Endothelial cell of umbilical vein (primary cell): ENCODE results near the gene ERCC8. TPM values are rescaled to one million over a fixed set of nuclear protein-coding genes. Genes with fewer than 3 reads are reported as not detected.

Source experiments
- BruUV-seq: library from RNA; stranded (reverse); fragments of 400-500 nt; replicated peaks from 2 replicates; lab custom pipeline; 2021; lab: Mats Ljungman, UMichigan
- CTCF ChIA-PET: fragments of 300-600, 350-600 bp; sonication (Branson Sonifier 250); formaldehyde crosslinking; loops from one replicate; lab custom pipeline; 2021; ENCODE audit warnings: antibody characterized with exemption, inconsistent platforms; lab: Charles Lee
- POLR2A ChIA-PET: fragments of 300-600, 350-600 bp; sonication (Branson Sonifier 250); formaldehyde crosslinking; loops from one replicate; lab custom pipeline; 2021; ENCODE audit warnings: antibody characterized with exemption, inconsistent platforms; lab: Charles Lee
- DNase-seq: peaks from one replicate; pipeline ENCODE4 v3.0.0-alpha.2; 2011; ENCODE audit warnings: low read depth, low spot score
- FAIRE-seq: peaks from 2 replicates; lab custom pipeline; 2011; peaks lifted over from hg19 to GRCh38; lab: Jason Lieb, UNC
- H2AFZ ChIP-seq: 2 replicates; pipeline ENCODE4 v1.6.0; 2012; ENCODE audit warnings: low read depth, low read length, control low read depth, inconsistent platforms
- H3K27ac ChIP-seq: 2 replicates; pipeline ENCODE4 v1.5.1; 2011; ENCODE audit warnings: low read depth, mild to moderate bottlenecking, control low read depth, low read length, moderate library complexity; ENCODE audit not compliant: insufficient read depth
- H3K27me3 ChIP-seq, 2 experiments: 2 replicates each; pipeline versions ENCODE4 v1.6.0 to v1.6.1; 2011; ENCODE audit warnings: low read length in 2 of 2, mixed read lengths in 1 of 2; ENCODE audit not compliant: control insufficient read depth in 2 of 2, insufficient read depth in 2 of 2
- H3K36me3 ChIP-seq, 2 experiments: 2 replicates in 1 of 2; 3 replicates in 1 of 2; pipeline ENCODE4 v1.5.1; 2011; ENCODE audit warnings: low read length in 2 of 2, mild to moderate bottlenecking in 1 of 2, moderate library complexity in 1 of 2; ENCODE audit not compliant: control insufficient read depth in 2 of 2, insufficient read depth in 2 of 2; ENCODE audit errors: extremely low read depth in 1 of 2
- H3K4me1 ChIP-seq: 3 replicates; pipeline ENCODE4 v1.5.1; 2011; ENCODE audit warnings: mild to moderate bottlenecking, low read length; ENCODE audit not compliant: control insufficient read depth, insufficient read depth; ENCODE audit errors: extremely low read depth
- H3K4me2 ChIP-seq: 2 replicates; pipeline ENCODE4 v1.6.1; 2011; ENCODE audit warnings: low read length, control low read depth, mixed read lengths; ENCODE audit not compliant: insufficient read depth
- H3K4me3 ChIP-seq, 3 experiments: fragments of 200-600 bp in 1 of 3; sonication (generic), shearing (Covaris generic) in 1 of 3; replicated peaks in 1 of 3; 2 replicates each; pipeline ENCODE4 v1.5.1; 2011 to 2016; ENCODE audit warnings: control low read depth in 3 of 3, low read length in 3 of 3, mild to moderate bottlenecking in 2 of 3, inconsistent platforms in 1 of 3, low read depth in 1 of 3, moderate library complexity in 1 of 3; ENCODE audit not compliant: insufficient read depth in 1 of 3
- H3K79me2 ChIP-seq: 2 replicates; pipeline ENCODE4 v1.6.0; 2012; ENCODE audit warnings: low read length, inconsistent platforms; ENCODE audit not compliant: control insufficient read depth, insufficient read depth
- H3K9ac ChIP-seq: replicated peaks from 2 replicates; pipeline ENCODE3; 2011; ENCODE audit warnings: low read length, control low read depth; ENCODE audit not compliant: insufficient read depth; ENCODE audit errors: extremely low read depth
- H3K9me1 ChIP-seq: replicated peaks from 3 replicates; pipeline ENCODE4 v1.6.0; 2011; ENCODE audit warnings: mild to moderate bottlenecking, low read length; ENCODE audit not compliant: control insufficient read depth, insufficient read depth; ENCODE audit errors: extremely low read depth
- H3K9me3 ChIP-seq: replicated peaks from 2 replicates; pipeline ENCODE4 v1.5.1; 2012; ENCODE audit warnings: low read length, inconsistent platforms; ENCODE audit not compliant: control insufficient read depth, insufficient read depth
- H4K20me1 ChIP-seq: replicated peaks from 2 replicates; pipeline ENCODE3; 2011; ENCODE audit warnings: mild to moderate bottlenecking, low read length; ENCODE audit not compliant: control insufficient read depth, insufficient read depth; ENCODE audit errors: extremely low read depth
- EZH2 ChIP-seq: IDR thresholded peaks from 2 replicates; pipeline ENCODE4 v1.6.1; 2012; ENCODE audit warnings: borderline replicate concordance, low read depth, mild to moderate bottlenecking, moderate library complexity, low read length, inconsistent platforms; ENCODE audit not compliant: severe bottlenecking
- FOS ChIP-seq: IDR thresholded peaks from 2 replicates; pipeline ENCODE4 v1.6.1; 2011; ENCODE audit warnings: mild to moderate bottlenecking, low read length, moderate library complexity, borderline replicate concordance; ENCODE audit not compliant: insufficient read depth
- GATA2 ChIP-seq: IDR thresholded peaks from 2 replicates; pipeline ENCODE4 v1.7.0; 2011; ENCODE audit warnings: low read depth, mild to moderate bottlenecking, moderate library complexity, mixed read lengths, low read length; ENCODE audit not compliant: insufficient read length, insufficient read depth
- JUN ChIP-seq: IDR thresholded peaks from 2 replicates; pipeline ENCODE4 v1.6.1; 2011; ENCODE audit warnings: borderline replicate concordance, low read depth; ENCODE audit not compliant: insufficient read length, insufficient read depth
- MYC ChIP-seq: IDR thresholded peaks from one replicate; pipeline ENCODE4 v1.6.1; 2011; ENCODE audit warnings: mild to moderate bottlenecking, low read depth, low read length
- POLR2A ChIP-seq: IDR thresholded peaks from 2 replicates; pipeline ENCODE4 v1.6.1; 2012; ENCODE audit warnings: low read depth, mild to moderate bottlenecking, control low read depth, low read length
- POLR2AphosphoS5 ChIP-seq: IDR thresholded peaks from 2 replicates; pipeline ENCODE4 v1.6.1; 2012; ENCODE audit warnings: low read depth, mild to moderate bottlenecking, control low read depth, low read length, moderate library complexity; ENCODE audit not compliant: insufficient read depth
- dilution Hi-C: fragments of 300-500 bp; cut with MboI; formaldehyde crosslinking; loops from one replicate; pipeline ENCODE4 v1.15.0; 2019; ENCODE audit warnings: low sequenced_read_pairs; ENCODE audit not compliant: extremely low pct_ligation_motif_present
- intact Hi-C: fragments of 100-400 bp; cut with micrococcal nuclease; formaldehyde crosslinking; loops from one replicate; pipeline ENCODE4 v1.10.0; 2022
- polyA plus RNA-seq, 4 experiments: library from polyadenylated mRNA; depleted of rRNA in 3 of 4; stranded (reverse) in 3 of 4; unstranded in 1 of 4; fragments of >200 nt; gene quantifications; 2 replicates each; pipeline versions ENCODE4 v1.2.1 to v1.2.3, GENCODE V29; 2011 to 2012; ENCODE audit warnings: missing spikeins in 1 of 4
- total RNA-seq: library from RNA; stranded (reverse); gene quantifications from 2 replicates; pipeline ENCODE4 v1.2.3, GENCODE V29; 2021
- TF ChIP-seq, protein P1 (sequence below): IDR thresholded peaks from 2 replicates; pipeline ENCODE4 v1.6.1; 2011; ENCODE audit not compliant: insufficient read depth, insufficient read length
- TF ChIP-seq, protein P2 (sequence below), 2 donors: IDR thresholded peaks; 1 replicate in 1 of 2; 2 replicates in 1 of 2; pipeline ENCODE4 v1.5.1; 2011; ENCODE audit warnings: low read length in 2 of 2, mild to moderate bottlenecking in 2 of 2, moderate library complexity in 2 of 2, control low read depth in 1 of 2, inconsistent platforms in 1 of 2, low read depth in 1 of 2; ENCODE audit not compliant: insufficient read depth in 1 of 2; ENCODE audit errors: extremely low read depth in 1 of 2

The ERCC8 gene
- total and polyA plus RNA-seq, 2 donors (not counting 3 experiments of a cell fraction or from before 2014, with no cell fraction given), result 10.4 to 11.8 TPM

DNA sequence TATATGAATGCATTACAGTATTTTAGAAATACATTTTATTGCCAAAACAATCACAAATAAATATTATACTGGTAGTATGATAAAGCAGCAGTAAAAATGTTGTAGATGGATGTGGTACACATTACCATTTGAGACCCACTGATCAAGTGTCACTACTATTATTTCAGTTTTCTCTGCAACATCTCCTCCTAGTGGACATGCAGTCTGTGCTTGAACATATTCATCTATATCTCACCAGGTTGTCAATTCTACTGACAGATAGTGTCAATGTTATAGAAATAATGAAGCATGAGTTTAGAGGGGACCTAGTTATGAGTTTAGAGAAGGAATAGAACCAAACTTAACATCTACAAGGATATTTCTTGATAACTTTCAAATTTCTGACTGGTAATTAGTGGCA is 61.6 kb downstream of the ERCC8 start:
- intact Hi-C loops, result loop anchor here (5.0 kb wide), 1 partner anchor 206 kb away; no protein-coding TSS in a partner anchor
- Histone ChIP-seq H3K27ac (no peak overlapping the region), H3K27me3 (no peaks in the 10 kb centered on the region), H2AFZ (no peak overlapping the region), H3K4me3 (no peak overlapping the region), H3K4me1 (no peaks in the 10 kb centered on the region), H4K20me1 (no peaks in the 10 kb centered on the region), H3K9me3 (no peaks in the 10 kb centered on the region), H3K79me2 (no peaks in the 10 kb centered on the region), H3K9ac (no peak overlapping the region), H3K9me1 (no peaks in the 10 kb centered on the region), H3K36me3 (no peaks in the 10 kb centered on the region), H3K4me2 (no peak overlapping the region)
- POLR2A ChIA-PET, result no interaction called here
- BruUV-seq, result no TSS peak
- TF ChIP-seq POLR2A (no peak), JUN (no peak), GATA2 (no peak)
- TF ChIP-seq, protein P1, sequence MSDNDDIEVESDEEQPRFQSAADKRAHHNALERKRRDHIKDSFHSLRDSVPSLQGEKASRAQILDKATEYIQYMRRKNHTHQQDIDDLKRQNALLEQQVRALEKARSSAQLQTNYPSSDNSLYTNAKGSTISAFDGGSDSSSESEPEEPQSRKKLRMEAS, result no peak
- TF ChIP-seq, protein P2, sequence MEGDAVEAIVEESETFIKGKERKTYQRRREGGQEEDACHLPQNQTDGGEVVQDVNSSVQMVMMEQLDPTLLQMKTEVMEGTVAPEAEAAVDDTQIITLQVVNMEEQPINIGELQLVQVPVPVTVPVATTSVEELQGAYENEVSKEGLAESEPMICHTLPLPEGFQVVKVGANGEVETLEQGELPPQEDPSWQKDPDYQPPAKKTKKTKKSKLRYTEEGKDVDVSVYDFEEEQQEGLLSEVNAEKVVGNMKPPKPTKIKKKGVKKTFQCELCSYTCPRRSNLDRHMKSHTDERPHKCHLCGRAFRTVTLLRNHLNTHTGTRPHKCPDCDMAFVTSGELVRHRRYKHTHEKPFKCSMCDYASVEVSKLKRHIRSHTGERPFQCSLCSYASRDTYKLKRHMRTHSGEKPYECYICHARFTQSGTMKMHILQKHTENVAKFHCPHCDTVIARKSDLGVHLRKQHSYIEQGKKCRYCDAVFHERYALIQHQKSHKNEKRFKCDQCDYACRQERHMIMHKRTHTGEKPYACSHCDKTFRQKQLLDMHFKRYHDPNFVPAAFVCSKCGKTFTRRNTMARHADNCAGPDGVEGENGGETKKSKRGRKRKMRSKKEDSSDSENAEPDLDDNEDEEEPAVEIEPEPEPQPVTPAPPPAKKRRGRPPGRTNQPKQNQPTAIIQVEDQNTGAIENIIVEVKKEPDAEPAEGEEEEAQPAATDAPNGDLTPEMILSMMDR (IDR thresholded peaks at IDR 0.05; ENCODE audit: extremely low read depth in 1 of 2, insufficient read depth in 1 of 2, low read depth in 1 of 2, low read length in 2 of 2), result peak in 1 of 2 donors; percentile 24
- CTCF ChIA-PET, result no interaction called here
- dilution Hi-C loops, result no loop called here
- FAIRE-seq (no peak), DNase-seq (no peak)

- Histone ChIP-seq H3K27ac (no peak overlapping the region), H3K4me1 (no peaks in the 10 kb centered on the region), H3K36me3 (no peaks in the 10 kb centered on the region), H3K4me3 (no peak overlapping the region), H3K9ac (no peak overlapping the region), H4K20me1 (no peaks in the 10 kb centered on the region), H3K4me2 (no peak overlapping the region), H3K79me2 (no peaks in the 10 kb centered on the region), H3K27me3 (no peaks in the 10 kb centered on the region), H3K9me1 (no peaks in the 10 kb centered on the region), H2AFZ (no peak overlapping the region), H3K9me3 (no peaks in the 10 kb centered on the region)
- dilution Hi-C loops, result no loop called here
- intact Hi-C loops, result no loop called here
- FAIRE-seq (no peak), DNase-seq (no peak)
- BruUV-seq, result no TSS peak
- POLR2A ChIA-PET, result no interaction called here
- CTCF ChIA-PET, result no interaction called here
- TF ChIP-seq POLR2AphosphoS5 (no peak), GATA2 (no peak), EZH2 (no peak), FOS (no peak), POLR2A (no peak), JUN (no peak), MYC (no peak)
- TF ChIP-seq, protein P2 (IDR thresholded peaks at IDR 0.05; ENCODE audit: extremely low read depth in 1 of 2, insufficient read depth in 1 of 2, low read depth in 1 of 2, low read length in 2 of 2), result no peak
- TF ChIP-seq, protein P1, result no peak
Measured at GRCh38 chr5:60872892-60873291, 72.0 kb downstream of the ERCC8 start.
